ENCODE measurements around the gene RNF167. TPM values are rescaled to one million over a fixed set of nuclear protein-coding genes. Genes with fewer than 3 reads are reported as not detected.

RNF167 gene
- total and polyA plus RNA-seq, 2 of the 4 experiments (the other 2 are of a cell fraction) = 13.1 to 79.5 TPM

GRCh38 chr17:4945176-4945943 is 5.3 kb downstream of the RNF167 start (continued):
- no peak for TF ChIP-seq ELK1 (IDR thresholded peaks at IDR 0.05; ENCODE audit: borderline replicate concordance, low read depth, low read length)
- TF ChIP-seq MXI1 (IDR thresholded peaks at IDR 0.05; ENCODE audit: borderline replicate concordance, low read depth, low read length) = peak; percentile 62; the same call in 1 of the 2 replicates

- Histone ChIP-seq H4K8ac (ENCODE audit: low read depth in 2 of 2, low read length in 2 of 2) (peak overlapping the region in 1 of 2 experiments; percentile 80; a peak in 1 of 4 replicates), H3K14ac (replicated peaks; ENCODE audit: low read depth, low read length) (peak overlapping the region; percentile 95), H2BK5ac (ENCODE audit: low read depth, low read length, poor library complexity, severe bottlenecking) (peak overlapping the region; percentile 98), H3K4me3 (ENCODE audit: insufficient read depth, low read depth, low read length) (no peak overlapping the region), H3K36me3 (ENCODE audit: control insufficient read depth, insufficient read depth, low read length) (peaks cover 41% of the 10 kb centered on the region), H3K4ac (ENCODE audit: low read depth, low read length) (peak overlapping the region; percentile 85), H3K27ac (ENCODE audit: insufficient read depth, low read length) (peak overlapping the region; percentile 96), H4K91ac (ENCODE audit: insufficient read depth, low read depth, low read length) (no peak overlapping the region; the same call in 1 of the 2 replicates), H2BK15ac (ENCODE audit: low read depth, low read length) (no peak overlapping the region), H2AFZ (replicated peaks; ENCODE audit: low read length, poor library complexity) (no peak overlapping the region), H3K27me3 (ENCODE audit: control insufficient read depth, insufficient read depth, low read length) (no peaks in the 10 kb centered on the region), H3K79me1 (ENCODE audit: low read depth in 1 of 2, low read length in 2 of 2) (peaks cover 9 to 51% of the 10 kb centered on the region in 2 experiments; a peak in 3 of 4 replicates), H3K9ac (ENCODE audit: low read depth, low read length) (peak overlapping the region; percentile 97), H2AK9ac (replicated peaks; ENCODE audit: low read depth, low read length, poor library complexity) (no peak overlapping the region), H2BK20ac (ENCODE audit: low read depth, low read length) (no peak overlapping the region), H3K56ac (ENCODE audit: extremely low read depth, insufficient read depth, low read length) (peak overlapping the region; percentile 94; the same call in 1 of the 2 replicates), H2AK5ac (ENCODE audit: low read depth, low read length) (no peak overlapping the region), H3K9me3 (ENCODE audit: control insufficient read depth, insufficient read depth, low read length) (no peaks in the 10 kb centered on the region), H3K9me1 (ENCODE audit: insufficient read depth, low read length) (peaks cover 14% of the 10 kb centered on the region; the same call in 1 of the 2 replicates), H3K4me2 (ENCODE audit: low read depth, low read length) (peak overlapping the region; percentile 78), H3K23ac (ENCODE audit: low read depth, low read length) (peak overlapping the region; percentile 81), H4K20me1 (ENCODE audit: insufficient read depth, low read length) (peaks cover 66% of the 10 kb centered on the region), H3K18ac (ENCODE audit: low read depth, low read length) (no peak overlapping the region), H2BK120ac (ENCODE audit: low read depth, low read length) (no peak overlapping the region), H4K5ac (ENCODE audit: low read depth, low read length) (no peak overlapping the region), H3K4me1 (ENCODE audit: control insufficient read depth, insufficient read depth, low read length) (peaks cover 21% of the 10 kb centered on the region)
- ATAC-seq (ENCODE audit: low read depth) (no peak), DNase-seq (no peak)
- no TSS peak for BruUV-seq (replicated peaks)
- ChIA-PET CTCF (no interaction called here), POLR2A (ENCODE audit: unreplicated experiment) (interaction anchor here (1.3 to 2.2 kb wide), 2 partner anchors 21 to 41 kb away, joined by 4 to 6 read pairs; partner anchors contain the start of genes CAMTA2 and SPAG7)
- intact Hi-C loops (cut with micrococcal nuclease) (no loop called here), dilution Hi-C loops (cut with HindIII; ENCODE audit: low sequenced_read_pairs, unreplicated experiment) (no loop called here), in situ Hi-C loops (cut with MboI; ENCODE audit: low sequenced_read_pairs) (no loop called here)
- WGBS, 2 experiments (ENCODE audit: extremely low coverage in 2 of 2, insufficient read length in 1 of 2) = no CpG with 5 or more reads among the region's 4 CpGs
- TF ChIP-seq RAD21 (IDR thresholded peaks at IDR 0.05; ENCODE audit: low read length) (no peak), CHD1 (IDR thresholded peaks at IDR 0.05; ENCODE audit: low read depth, low read length) (no peak), BHLHE40 (IDR thresholded peaks at IDR 0.05; ENCODE audit: low read depth, low read length) (no peak), CTCF (conservative IDR thresholded peaks at IDR 0.05; ENCODE audit: low read depth, low read length) (no peak), MXI1 (IDR thresholded peaks at IDR 0.05; ENCODE audit: borderline replicate concordance, low read depth, low read length) (no peak), RFX5 (IDR thresholded peaks at IDR 0.05; ENCODE audit: low read depth, low read length) (no peak), RCOR1 (IDR thresholded peaks at IDR 0.05; ENCODE audit: insufficient replicate concordance, low read length) (no peak), MAFK (IDR thresholded peaks at IDR 0.05; ENCODE audit: low read depth, low read length) (no peak), MAZ (IDR thresholded peaks at IDR 0.05; ENCODE audit: borderline replicate concordance, low read depth, low read length) (no peak), USF2 (IDR thresholded peaks at IDR 0.05; ENCODE audit: low read depth, low read length) (no peak)
These were observed 5.8 kb downstream of the RNF167 start for GRCh38 chr17:4945944-4946280.
